Duodenal mucosa (tissue), 2 donors: ENCODE results near the gene ZNF646.

ENCODE experiments used
- H3K27ac ChIP-seq: one replicate; pipeline ENCODE4 v1.7.0; 2013; ENCODE audit warnings: low read depth, low read length
- H3K27me3 ChIP-seq, 2 donors: one replicate each; pipeline ENCODE4 v1.7.0; 2013; ENCODE audit warnings: low read length in 2 of 2, control low read depth in 1 of 2; ENCODE audit not compliant: insufficient read depth in 2 of 2, control insufficient read depth in 1 of 2
- H3K36me3 ChIP-seq, 2 donors: one replicate each; pipeline ENCODE4 v1.7.0; 2013; ENCODE audit warnings: low read length in 2 of 2, control low read depth in 1 of 2; ENCODE audit not compliant: insufficient read depth in 2 of 2, control insufficient read depth in 1 of 2
- H3K4me1 ChIP-seq, 2 donors: one replicate each; pipeline ENCODE4 v1.7.0; 2013; ENCODE audit warnings: low read length in 2 of 2, control low read depth in 1 of 2; ENCODE audit not compliant: insufficient read depth in 2 of 2, control insufficient read depth in 1 of 2
- H3K4me3 ChIP-seq, 2 donors: one replicate each; pipeline ENCODE4 v1.7.0; 2013; ENCODE audit warnings: low read length in 2 of 2, low read depth in 1 of 2
- H3K9ac ChIP-seq, 2 donors: one replicate each; pipeline ENCODE4 v1.7.0; 2013; ENCODE audit warnings: low read length in 2 of 2, low read depth in 1 of 2
- H3K9me3 ChIP-seq, 2 donors: one replicate each; pipeline ENCODE4 v1.7.0; 2013; ENCODE audit warnings: low read length in 2 of 2, control low read depth in 1 of 2; ENCODE audit not compliant: control insufficient read depth in 1 of 2

Gene ZNF646

DNA sequence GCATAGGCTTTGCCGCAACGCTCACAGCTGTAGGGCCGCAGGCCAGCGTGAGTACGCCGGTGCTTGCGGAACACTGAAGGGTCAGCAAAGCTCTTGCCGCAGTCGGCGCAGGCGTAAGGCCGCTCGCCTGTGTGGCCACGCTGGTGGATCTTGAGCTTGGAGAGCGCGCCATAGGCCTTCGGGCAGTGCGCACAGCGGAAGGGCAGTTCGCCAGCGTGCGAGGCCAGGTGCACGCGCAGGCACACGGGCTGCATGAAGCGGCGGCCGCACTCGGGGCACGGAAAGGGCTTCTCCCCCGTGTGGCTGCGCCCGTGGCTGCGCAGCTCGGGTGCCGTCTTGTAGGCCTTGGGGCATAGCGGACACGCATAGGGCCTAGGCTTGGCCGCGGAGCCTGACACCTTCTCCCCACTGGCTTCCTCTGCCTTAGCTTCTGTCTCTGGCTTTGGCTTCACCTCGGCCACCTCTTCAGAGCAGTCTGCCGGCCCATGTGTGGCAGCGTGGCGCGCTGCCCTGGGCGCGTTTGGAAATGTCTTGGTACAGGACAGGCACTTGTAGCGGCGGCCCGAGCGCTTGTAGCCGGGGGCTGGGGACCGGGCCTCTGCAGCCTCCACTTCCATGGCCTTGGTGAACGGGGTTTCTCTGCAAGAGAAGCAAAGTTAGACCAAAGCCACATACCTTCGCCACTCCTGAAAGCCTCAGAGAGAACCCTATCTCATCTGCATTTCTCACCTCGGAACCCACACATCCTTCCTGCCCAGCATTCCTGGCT, 10.2 kb upstream of the ZNF646 start:
- Histone ChIP-seq H3K27me3 (no peaks in the 10 kb centered on the region), H3K36me3 (peaks cover 0 to 21% of the 10 kb centered on the region in 2 donors), H3K4me3 (peak overlapping the region in 1 of 2 donors; percentile 43), H3K9ac (no peak overlapping the region), H3K9me3 (no peaks in the 10 kb centered on the region), H3K27ac (no peak overlapping the region), H3K4me1 (peaks cover 8 to 11% of the 10 kb centered on the region in 2 donors)

DNA sequence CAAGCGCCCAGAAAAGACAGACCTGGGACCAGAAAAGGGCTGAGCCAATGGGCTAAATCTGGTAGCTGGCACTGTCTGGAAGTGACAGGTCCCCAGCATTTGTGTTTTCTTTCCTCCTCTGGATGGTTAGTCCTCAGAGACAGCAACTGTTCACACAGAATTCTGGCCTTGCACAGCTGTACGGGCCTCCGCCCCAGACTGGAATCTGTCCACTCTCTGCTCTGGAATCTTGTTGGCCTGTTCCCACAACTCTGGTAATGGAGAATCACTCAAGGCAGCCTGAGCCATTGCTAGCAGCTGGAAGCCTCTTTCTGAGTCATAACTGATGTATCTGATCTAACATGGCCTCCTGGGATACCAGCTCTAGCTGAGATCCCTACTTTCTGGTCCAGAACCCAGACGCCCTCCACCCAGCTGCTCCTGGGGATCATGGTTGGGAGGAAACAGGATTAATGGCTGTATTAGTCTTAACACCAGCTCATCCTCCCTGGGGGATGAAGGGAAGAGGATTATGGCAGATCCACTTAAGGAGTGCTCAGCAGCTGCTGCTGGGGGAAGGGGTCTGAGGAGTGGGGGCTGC, 9.2 kb upstream of the ZNF646 start:
- no peaks in the 10 kb centered on the region for H3K9me3 ChIP-seq
- no peaks in the 10 kb centered on the region for H3K27me3 ChIP-seq
- peaks cover 8 to 11% of the 10 kb centered on the region in 2 donors for H3K4me1 ChIP-seq
- peaks cover 0 to 21% of the 10 kb centered on the region in 2 donors for H3K36me3 ChIP-seq
- H3K4me3 ChIP-seq: no peak overlapping the region
- peak overlapping the region; percentile 13 for H3K27ac ChIP-seq
- no peak overlapping the region for H3K9ac ChIP-seq

DNA sequence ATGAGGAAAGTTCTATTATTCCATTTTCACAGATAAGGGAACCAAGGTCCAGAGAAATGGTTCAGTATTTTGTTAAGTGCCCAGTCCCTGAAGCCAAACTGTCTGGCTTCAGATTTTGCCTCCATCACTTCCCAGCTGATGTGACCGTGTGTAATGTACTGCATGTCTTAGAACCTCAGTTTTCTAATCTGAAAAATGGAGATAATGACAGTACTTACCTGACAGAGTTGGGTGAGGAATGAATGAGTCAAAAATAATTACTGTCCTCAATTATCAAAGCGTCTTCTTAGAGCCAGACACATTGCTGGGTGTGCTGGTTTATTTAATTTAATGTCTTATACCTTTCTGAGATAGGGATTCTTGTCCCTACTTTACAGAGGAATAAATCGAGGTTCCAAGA, 6.9 kb upstream of the ZNF646 start:
- H3K27ac ChIP-seq: no peak overlapping the region
- no peak overlapping the region for H3K4me3 ChIP-seq
- peaks cover 0 to 7% of the 10 kb centered on the region in 2 donors for H3K36me3 ChIP-seq
- H3K4me1 ChIP-seq: peaks cover 16 to 20% of the 10 kb centered on the region in 2 donors
- no peaks in the 10 kb centered on the region for H3K9me3 ChIP-seq
- H3K9ac ChIP-seq: no peak overlapping the region
- H3K27me3 ChIP-seq: no peaks in the 10 kb centered on the region

DNA sequence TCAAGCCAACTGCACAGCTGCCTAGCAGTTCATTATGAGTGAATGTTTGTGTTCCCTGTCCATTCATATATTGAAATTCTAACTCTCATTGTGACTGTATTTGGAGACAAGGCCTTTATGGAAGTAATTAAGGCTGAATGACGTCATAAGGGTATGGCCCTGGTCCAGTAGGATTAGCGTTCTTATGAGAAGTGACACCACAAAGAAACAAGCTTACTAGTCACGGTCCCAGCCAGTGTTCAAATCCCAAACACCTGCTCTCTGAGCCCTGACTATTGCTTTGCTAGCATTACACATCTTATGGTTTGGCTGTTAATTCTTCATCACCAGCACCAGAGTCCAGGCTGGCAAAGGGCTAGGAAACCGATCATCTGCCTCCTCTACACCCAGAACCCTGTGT, 2.4 kb upstream of the ZNF646 start:
- Histone ChIP-seq H3K27ac (no peak overlapping the region), H3K27me3 (no peaks in the 10 kb centered on the region), H3K4me1 (peaks cover 18 to 24% of the 10 kb centered on the region in 2 donors), H3K9ac (peak overlapping the region; percentile 92 to 95), H3K36me3 (peaks cover 9% of the 10 kb centered on the region in 2 donors), H3K9me3 (no peaks in the 10 kb centered on the region), H3K4me3 (peak overlapping the region; percentile 100)

DNA sequence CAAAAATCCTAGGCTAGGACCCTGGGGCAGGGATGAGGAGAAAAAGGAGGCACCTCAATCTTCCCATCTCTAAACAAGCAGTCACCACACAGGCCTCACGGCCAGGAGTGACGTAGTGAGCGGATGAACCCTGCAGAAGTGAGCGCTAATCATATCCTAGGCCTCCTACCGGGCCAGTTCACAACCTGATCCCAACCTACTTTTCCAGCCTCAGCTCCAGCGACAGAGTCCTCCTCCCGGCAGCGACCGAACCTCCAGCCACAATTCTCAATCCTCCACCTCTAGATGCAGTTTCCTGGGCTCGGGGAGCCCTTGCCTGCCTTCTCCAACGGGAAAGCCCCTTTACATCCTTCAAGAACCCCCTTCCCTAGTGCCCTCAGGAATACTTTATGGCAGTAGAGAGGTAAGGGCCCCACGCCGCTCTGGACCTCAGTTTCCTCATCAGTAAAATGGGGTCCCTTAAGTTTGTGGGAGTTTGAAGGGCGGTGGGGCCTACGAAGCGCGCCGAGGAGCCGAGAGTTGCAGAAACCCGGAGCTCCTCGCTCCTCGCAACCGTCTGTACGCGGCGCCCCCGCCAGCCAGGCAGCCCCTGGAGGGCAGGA, 1.6 kb upstream of the ZNF646 start:
- no peaks in the 10 kb centered on the region for H3K9me3 ChIP-seq
- peaks cover 15 to 17% of the 10 kb centered on the region in 2 donors for H3K36me3 ChIP-seq
- H3K27me3 ChIP-seq: no peaks in the 10 kb centered on the region
- peak overlapping the region; percentile 100 for H3K4me3 ChIP-seq
- H3K9ac ChIP-seq: peak overlapping the region; percentile 92 to 95
- peaks cover 18 to 24% of the 10 kb centered on the region in 2 donors for H3K4me1 ChIP-seq
- no peak overlapping the region for H3K27ac ChIP-seq

DNA sequence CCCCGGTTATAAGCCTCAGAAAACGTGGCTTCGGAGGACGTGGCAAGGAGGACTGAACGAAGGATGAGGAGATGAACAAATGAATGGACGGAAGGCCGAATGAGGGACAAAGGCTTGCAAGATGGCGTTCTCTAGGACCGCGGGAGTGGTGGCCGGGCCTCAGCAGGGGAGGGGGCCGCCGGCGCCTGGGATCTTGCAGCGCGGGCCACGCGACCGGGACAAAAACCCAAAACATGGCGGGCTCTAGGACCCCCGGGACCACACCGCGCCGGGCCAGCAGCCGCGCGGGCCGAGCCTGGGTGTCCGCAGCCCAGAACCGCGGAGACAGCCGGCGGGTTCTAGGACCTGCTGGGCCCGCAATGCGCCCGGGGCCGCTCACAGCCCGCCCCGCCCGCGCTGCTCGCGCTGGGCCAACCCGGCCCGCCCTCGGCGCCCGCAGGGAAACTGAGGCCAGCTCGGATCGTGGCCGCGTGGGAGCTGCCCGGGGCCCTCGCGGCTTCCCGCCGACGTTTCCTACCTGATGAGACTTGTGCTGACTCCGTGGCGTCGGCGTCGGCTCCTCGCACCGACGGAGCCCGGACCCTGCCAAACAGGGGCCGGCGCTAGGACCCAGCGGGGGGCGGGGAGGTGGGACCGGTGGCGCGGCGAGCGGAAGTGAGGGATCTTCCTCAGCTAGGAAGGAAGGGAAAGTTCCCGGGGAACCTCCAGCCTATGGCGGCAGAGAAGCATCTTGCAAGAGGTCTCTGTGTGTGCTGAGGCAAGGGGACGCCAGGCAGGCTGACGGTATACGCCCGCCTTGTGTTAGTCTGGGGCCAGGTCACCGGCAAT, 866 bp upstream of the ZNF646 start:
- no peaks in the 10 kb centered on the region for H3K27me3 ChIP-seq
- H3K36me3 ChIP-seq: peaks cover 22 to 24% of the 10 kb centered on the region in 2 donors
- H3K9ac ChIP-seq: peak overlapping the region; percentile 92 to 95
- no peaks in the 10 kb centered on the region for H3K9me3 ChIP-seq
- H3K27ac ChIP-seq: peak overlapping the region; percentile 82
- H3K4me1 ChIP-seq: peaks cover 18 to 24% of the 10 kb centered on the region in 2 donors
- peak overlapping the region; percentile 100 for H3K4me3 ChIP-seq

DNA sequence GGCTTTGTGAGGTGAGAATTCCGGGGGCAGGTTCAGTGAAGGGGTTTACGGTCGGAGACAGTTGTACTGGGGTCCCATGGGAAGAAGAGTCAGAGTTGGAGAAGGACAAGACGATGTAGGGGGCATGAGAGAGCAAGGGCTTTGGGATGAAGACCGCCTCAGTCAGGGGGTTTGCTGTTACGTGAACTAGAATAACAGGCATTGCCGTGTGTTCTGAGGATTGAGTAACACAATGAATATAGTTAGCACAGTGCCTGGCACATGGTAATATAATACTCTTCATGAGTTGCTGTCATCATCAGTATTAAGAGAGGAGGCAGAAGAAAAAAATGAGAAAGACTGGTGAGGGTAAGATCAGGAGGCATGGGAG, 577 bp downstream of the ZNF646 start:
- H3K4me1 ChIP-seq: peaks cover 18 to 24% of the 10 kb centered on the region in 2 donors
- H3K27ac ChIP-seq: peak overlapping the region; percentile 85
- no peaks in the 10 kb centered on the region for H3K9me3 ChIP-seq
- peak overlapping the region; percentile 92 to 95 for H3K9ac ChIP-seq
- H3K4me3 ChIP-seq: peak overlapping the region; percentile 100
- peaks cover 30 to 38% of the 10 kb centered on the region in 2 donors for H3K36me3 ChIP-seq
- H3K27me3 ChIP-seq: no peaks in the 10 kb centered on the region

DNA sequence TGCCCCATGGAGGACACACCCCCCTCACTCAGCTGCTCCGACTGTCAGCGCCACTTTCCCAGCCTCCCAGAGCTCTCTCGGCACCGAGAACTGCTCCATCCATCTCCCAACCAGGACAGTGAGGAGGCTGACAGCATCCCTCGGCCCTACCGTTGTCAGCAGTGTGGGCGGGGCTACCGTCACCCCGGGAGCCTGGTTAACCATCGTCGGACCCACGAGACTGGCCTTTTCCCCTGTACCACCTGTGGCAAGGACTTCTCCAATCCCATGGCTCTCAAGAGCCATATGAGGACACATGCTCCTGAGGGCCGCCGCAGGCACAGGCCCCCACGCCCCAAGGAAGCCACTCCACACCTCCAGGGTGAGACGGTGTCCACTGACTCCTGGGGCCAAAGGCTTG, 2.1 kb downstream of the ZNF646 start:
- no peaks in the 10 kb centered on the region for H3K9me3 ChIP-seq
- peaks cover 18 to 24% of the 10 kb centered on the region in 2 donors for H3K4me1 ChIP-seq
- no peaks in the 10 kb centered on the region for H3K27me3 ChIP-seq
- H3K4me3 ChIP-seq: no peak overlapping the region
- H3K36me3 ChIP-seq: peaks cover 38 to 53% of the 10 kb centered on the region in 2 donors
- H3K9ac ChIP-seq: no peak overlapping the region
- no peak overlapping the region for H3K27ac ChIP-seq

DNA sequence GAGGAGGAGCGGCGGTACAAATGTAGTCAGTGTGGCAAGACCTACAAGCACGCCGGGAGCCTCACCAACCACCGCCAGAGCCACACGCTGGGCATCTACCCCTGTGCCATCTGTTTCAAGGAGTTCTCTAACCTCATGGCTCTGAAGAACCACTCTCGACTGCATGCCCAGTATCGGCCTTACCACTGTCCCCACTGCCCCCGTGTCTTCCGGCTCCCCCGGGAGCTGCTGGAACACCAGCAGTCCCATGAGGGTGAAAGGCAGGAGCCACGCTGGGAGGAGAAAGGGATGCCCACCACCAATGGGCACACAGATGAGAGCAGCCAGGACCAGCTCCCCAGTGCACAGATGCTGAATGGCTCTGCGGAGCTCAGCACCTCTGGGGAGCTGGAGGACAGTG, 2.8 kb downstream of the ZNF646 start:
- no peak overlapping the region for H3K27ac ChIP-seq
- H3K9ac ChIP-seq: no peak overlapping the region
- H3K4me3 ChIP-seq: no peak overlapping the region
- H3K36me3 ChIP-seq: peaks cover 38 to 59% of the 10 kb centered on the region in 2 donors
- no peaks in the 10 kb centered on the region for H3K27me3 ChIP-seq
- H3K9me3 ChIP-seq: no peaks in the 10 kb centered on the region
- peaks cover 13 to 20% of the 10 kb centered on the region in 2 donors for H3K4me1 ChIP-seq
